Measurements from ENCODE around the gene INHBE.
A peak's percentile ranks its signal among the peaks of the same experiment; 100 is the strongest.

INHBE gene

GRCh38 chr12:57451233-57451778 lies 3.8 kb upstream of the INHBE start:
- no peak overlapping the region for H3K9ac ChIP-seq (ENCODE audit: low read depth, low read length)
- no peaks in the 10 kb centered on the region for H3K36me3 ChIP-seq (ENCODE audit: insufficient read depth, low read length)
- peaks cover 23% of the 10 kb centered on the region for H3K4me1 ChIP-seq (ENCODE audit: insufficient read depth, low read length)
- H3K9me3 ChIP-seq (ENCODE audit: control insufficient read depth, insufficient read depth, low read length): no peaks in the 10 kb centered on the region

- Histone ChIP-seq H3K4me1 (ENCODE audit: insufficient read depth, low read length) (peaks cover 23% of the 10 kb centered on the region), H3K9ac (ENCODE audit: low read depth, low read length) (no peak overlapping the region), H3K9me3 (ENCODE audit: control insufficient read depth, insufficient read depth, low read length) (no peaks in the 10 kb centered on the region), H3K36me3 (ENCODE audit: insufficient read depth, low read length) (no peaks in the 10 kb centered on the region)
These were observed 2.7 kb upstream of the INHBE start for GRCh38 chr12:57452181-57452936.

- Histone ChIP-seq H3K4me1 (ENCODE audit: insufficient read depth, low read length) (peaks cover 23% of the 10 kb centered on the region), H3K9ac (ENCODE audit: low read depth, low read length) (no peak overlapping the region), H3K36me3 (ENCODE audit: insufficient read depth, low read length) (no peaks in the 10 kb centered on the region), H3K9me3 (ENCODE audit: control insufficient read depth, insufficient read depth, low read length) (no peaks in the 10 kb centered on the region)
These were observed 2.1 kb upstream of the INHBE start for GRCh38 chr12:57452937-57453509.

- Histone ChIP-seq H3K9ac (ENCODE audit: low read depth, low read length) (peak overlapping the region; percentile 44; the same call in 1 of the 2 replicates), H3K4me1 (ENCODE audit: insufficient read depth, low read length) (peaks cover 23% of the 10 kb centered on the region), H3K36me3 (ENCODE audit: insufficient read depth, low read length) (no peaks in the 10 kb centered on the region), H3K9me3 (ENCODE audit: control insufficient read depth, insufficient read depth, low read length) (no peaks in the 10 kb centered on the region)
These were observed 918 bp upstream of the INHBE start for GRCh38 chr12:57454213-57454565.

GRCh38 chr12:57455374-57456144 lies 452 bp downstream of the INHBE start:
- H3K36me3 ChIP-seq (ENCODE audit: insufficient read depth, low read length): no peaks in the 10 kb centered on the region
- H3K9ac ChIP-seq (ENCODE audit: low read depth, low read length): peak overlapping the region; percentile 56
- peaks cover 23% of the 10 kb centered on the region for H3K4me1 ChIP-seq (ENCODE audit: insufficient read depth, low read length)
- no peaks in the 10 kb centered on the region for H3K9me3 ChIP-seq (ENCODE audit: control insufficient read depth, insufficient read depth, low read length)

GRCh38 chr12:57456145-57456700 lies 1.1 kb downstream of the INHBE start:
- peak overlapping the region; percentile 56 for H3K9ac ChIP-seq (ENCODE audit: low read depth, low read length)
- peaks cover 23% of the 10 kb centered on the region for H3K4me1 ChIP-seq (ENCODE audit: insufficient read depth, low read length)
- H3K9me3 ChIP-seq (ENCODE audit: control insufficient read depth, insufficient read depth, low read length): no peaks in the 10 kb centered on the region

GRCh38 chr12:57456737-57457490 lies 1.8 kb downstream of the INHBE start:
- Histone ChIP-seq H3K36me3 (ENCODE audit: insufficient read depth, low read length) (no peaks in the 10 kb centered on the region), H3K9ac (ENCODE audit: low read depth, low read length) (peak overlapping the region; percentile 9; the same call in 1 of the 2 replicates), H3K4me1 (ENCODE audit: insufficient read depth, low read length) (peaks cover 18% of the 10 kb centered on the region), H3K9me3 (ENCODE audit: control insufficient read depth, insufficient read depth, low read length) (no peaks in the 10 kb centered on the region)

More at GRCh38 chr12:57456145-57456700, 1.1 kb downstream of the INHBE start:
- H3K36me3 ChIP-seq (ENCODE audit: insufficient read depth, low read length): no peaks in the 10 kb centered on the region

- no peaks in the 10 kb centered on the region for H3K36me3 ChIP-seq (ENCODE audit: insufficient read depth, low read length)
- H3K4me1 ChIP-seq (ENCODE audit: insufficient read depth, low read length): peaks cover 12% of the 10 kb centered on the region; the same call in 1 of the 2 replicates
- peak overlapping the region; percentile 50 for H3K9ac ChIP-seq (ENCODE audit: low read depth, low read length)
These were observed 3.6 kb downstream of the INHBE start for GRCh38 chr12:57458665-57459054.

GRCh38 chr12:57459055-57459749 lies 4.1 kb downstream of the INHBE start:
- H3K36me3 ChIP-seq (ENCODE audit: insufficient read depth, low read length): no peaks in the 10 kb centered on the region
- peak overlapping the region; percentile 57 for H3K9ac ChIP-seq (ENCODE audit: low read depth, low read length)
- peaks cover 9% of the 10 kb centered on the region; the same call in 1 of the 2 replicates for H3K4me1 ChIP-seq (ENCODE audit: insufficient read depth, low read length)
- H3K9me3 ChIP-seq (ENCODE audit: control insufficient read depth, insufficient read depth, low read length): no peaks in the 10 kb centered on the region

More at GRCh38 chr12:57458665-57459054, 3.6 kb downstream of the INHBE start:
- H3K9me3 ChIP-seq (ENCODE audit: control insufficient read depth, insufficient read depth, low read length): no peaks in the 10 kb centered on the region

- Histone ChIP-seq H3K9ac (ENCODE audit: low read depth, low read length) (peak within 1 kb of the TSS; percentile 95), H3K9me3 (ENCODE audit: control insufficient read depth, insufficient read depth, low read length) (no peaks in the 10 kb centered on the region), H3K4me1 (ENCODE audit: insufficient read depth, low read length) (peaks cover 3% of the 10 kb centered on the region; the same call in 1 of the 2 replicates), H3K36me3 (ENCODE audit: insufficient read depth, low read length) (no peaks in the 10 kb centered on the region)
These were observed 4.8 kb downstream of the INHBE start, which contains the start of gene GLI1 for GRCh38 chr12:57459750-57460467. Gene GLI1, plus strand, starts transcription at chr12:57459785. Its CDS starts 3,907 bp downstream, at chr12:57463692.

- peak overlapping the region; percentile 95; the same call in 1 of the 2 replicates for H3K9ac ChIP-seq (ENCODE audit: low read depth, low read length)
These were observed 5.3 kb downstream of the INHBE start for GRCh38 chr12:57460468-57460784.

GRCh38 chr12:57460841-57461275 lies 5.8 kb downstream of the INHBE start:
- Histone ChIP-seq H3K36me3 (ENCODE audit: insufficient read depth, low read length) (no peaks in the 10 kb centered on the region), H3K9ac (ENCODE audit: low read depth, low read length) (peak overlapping the region; percentile 95), H3K4me1 (ENCODE audit: insufficient read depth, low read length) (peaks cover 2% of the 10 kb centered on the region; the same call in 1 of the 2 replicates), H3K9me3 (ENCODE audit: control insufficient read depth, insufficient read depth, low read length) (no peaks in the 10 kb centered on the region)

More at GRCh38 chr12:57460468-57460784, 5.3 kb downstream of the INHBE start:
- no peaks in the 10 kb centered on the region for H3K9me3 ChIP-seq (ENCODE audit: control insufficient read depth, insufficient read depth, low read length)
- no peaks in the 10 kb centered on the region for H3K36me3 ChIP-seq (ENCODE audit: insufficient read depth, low read length)
- peaks cover 2% of the 10 kb centered on the region; the same call in 1 of the 2 replicates for H3K4me1 ChIP-seq (ENCODE audit: insufficient read depth, low read length)

Data from ES-I3 (cell line).